ENCODE results near the gene USP20.
A peak's percentile ranks its signal among the peaks of the same experiment; 100 is the strongest.
"Not testable (repeated sequence)": the region's sequence is repeated elsewhere in the genome, so short reads cannot be mapped to it uniquely, and the experiment has no call there.

Gene USP20

DNA sequence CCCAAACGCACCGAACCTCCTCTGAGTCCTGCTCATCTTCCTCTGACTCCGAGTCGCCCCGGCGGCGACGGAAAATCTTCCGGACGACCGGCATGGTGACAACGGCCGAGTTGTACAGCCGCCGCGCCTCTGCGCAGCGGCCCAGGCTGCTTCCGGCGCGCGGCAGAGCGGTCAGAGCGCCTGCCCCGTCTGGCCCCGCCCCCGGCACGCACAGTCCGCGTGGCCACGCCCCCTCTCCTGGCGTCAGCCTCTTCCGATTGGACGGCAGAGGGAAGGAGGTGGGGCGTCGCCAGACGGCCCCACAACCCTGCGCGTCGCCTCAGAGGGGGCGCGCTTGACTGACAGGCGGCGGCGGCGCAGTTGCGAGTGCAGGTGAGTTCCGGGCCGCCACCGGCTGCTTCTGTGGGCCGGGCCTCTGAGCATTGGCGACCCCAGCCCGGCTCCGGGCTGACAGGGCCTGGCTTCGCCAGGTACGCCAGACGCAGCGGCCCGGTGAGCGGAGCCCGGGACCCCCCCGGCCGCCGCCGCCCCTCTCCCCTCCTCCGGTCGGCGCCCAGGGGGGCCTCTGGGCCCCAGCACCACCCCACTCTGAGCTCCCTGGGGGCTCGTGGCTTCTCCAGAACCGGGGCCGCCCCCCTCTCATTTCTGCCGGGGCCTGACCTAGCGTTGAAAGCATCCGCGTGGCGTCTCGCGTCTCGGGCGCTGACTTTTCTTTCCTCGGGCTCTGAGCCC lies at the start of gene USP20, which contains the start of gene C9orf78:
USP20 (plus strand) TSS at position 331 of the 732 bp plus-strand sequence. CDS start 17,098 bp downstream, outside the sequence.
C9orf78 (minus strand) TSS at position 148 of the 732 bp plus-strand sequence; CDS start at position 94, 54 bp downstream.
- peak; percentile 95 for DNase-seq

DNA sequence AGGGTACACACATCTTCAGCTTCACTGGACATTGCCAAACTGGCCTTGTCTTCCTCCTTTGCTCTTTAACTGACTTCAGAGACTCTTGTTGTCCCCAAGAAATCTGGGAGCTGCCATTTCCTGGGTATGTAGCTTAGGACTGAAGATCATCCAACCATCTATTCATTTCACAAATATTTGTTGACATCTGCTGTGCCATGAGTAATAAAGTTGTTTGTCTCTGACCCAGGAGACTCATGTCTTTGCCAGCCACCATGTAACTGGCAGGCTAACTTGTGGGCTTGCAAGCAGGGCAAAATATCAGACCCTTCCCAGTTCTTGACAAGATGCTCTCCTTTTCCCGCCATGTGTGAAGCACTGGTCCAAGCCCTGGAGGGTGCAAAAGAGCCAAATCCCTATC lies 49.4 kb upstream of the USP20 start:
- DNase-seq = no peak

GRCh38 chr9:129786481-129786880 lies 48.8 kb upstream of the USP20 start:
- no peak for DNase-seq

DNA sequence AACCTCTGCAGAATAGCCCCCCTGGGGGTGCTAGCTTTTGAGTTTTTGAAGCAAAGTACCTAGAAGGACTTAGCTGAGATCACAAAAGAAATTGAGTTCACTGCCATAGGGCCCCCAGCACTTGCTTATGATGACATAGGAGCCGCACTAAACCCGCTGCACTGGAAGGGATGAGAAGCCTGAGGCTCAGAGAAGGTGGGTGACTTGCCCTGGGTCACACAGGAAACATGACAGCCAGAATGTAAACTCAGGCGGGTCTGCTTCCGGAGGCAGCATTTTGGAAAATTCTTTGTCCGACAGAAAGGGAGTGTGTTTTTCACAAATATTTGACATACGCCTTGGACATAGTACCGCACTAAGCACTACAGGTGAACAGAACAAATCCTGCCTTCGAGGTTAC lies 40.7 kb upstream of the USP20 start:
- DNase-seq = no peak

DNA sequence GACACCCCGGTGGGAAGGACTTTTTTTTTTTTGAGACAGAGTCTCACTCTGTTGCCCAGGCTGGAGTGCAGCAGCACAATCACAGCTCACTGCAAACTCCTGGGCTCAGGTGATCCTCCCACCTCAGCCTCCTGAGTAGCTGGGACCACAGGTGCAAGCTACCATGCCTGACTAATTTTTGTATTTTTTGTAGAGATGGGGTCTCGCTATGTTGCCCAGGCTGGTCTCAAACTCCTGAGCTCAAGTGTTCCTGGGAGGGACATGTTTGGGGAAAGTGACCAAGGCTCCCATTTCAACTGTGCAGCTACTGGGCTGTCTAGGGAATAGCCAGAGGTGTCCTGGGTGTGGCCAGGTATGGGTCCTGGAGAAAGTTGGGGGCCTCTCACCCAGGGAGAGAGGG lies 39.2 kb upstream of the USP20 start:
- not testable (repeated sequence) for DNase-seq

- no peak for DNase-seq
Observed at GRCh38 chr9:129798973-129799372, 36.3 kb upstream of the USP20 start.

DNA sequence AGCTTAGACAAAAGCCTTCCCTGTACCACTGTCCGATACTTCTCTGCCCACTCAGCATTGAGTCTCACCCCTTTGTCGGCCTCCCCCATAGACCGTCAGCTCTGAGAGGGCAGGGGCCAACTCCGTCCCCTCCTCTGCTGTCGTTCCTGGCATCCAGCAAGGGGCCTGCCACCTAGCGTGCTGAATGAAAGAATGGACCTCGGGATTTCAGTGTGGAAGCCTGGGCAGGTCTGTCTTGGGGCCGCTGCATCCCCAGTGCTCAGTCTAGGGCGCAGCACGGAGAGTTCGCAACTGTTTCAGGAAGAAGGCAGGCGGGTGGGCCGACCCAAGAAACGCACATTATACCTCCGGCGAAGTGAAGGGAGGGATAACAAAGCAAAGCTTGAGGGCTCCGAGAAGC lies 33.8 kb upstream of the USP20 start:
- DNase-seq = no peak

GRCh38 chr9:129802833-129803675 lies 32.2 kb upstream of the USP20 start, which contains the start of gene TOR1B:
TSS of gene TOR1B (plus strand) at chr9:129803184. CDS start at chr9:129803213, 29 bp downstream.
- peak; percentile 92 for DNase-seq

- no peak for DNase-seq
Observed at GRCh38 chr9:129803676-129804060, 31.6 kb upstream of the USP20 start.

GRCh38 chr9:129806061-129806460 lies 29.2 kb upstream of the USP20 start:
- DNase-seq = no peak

DNA sequence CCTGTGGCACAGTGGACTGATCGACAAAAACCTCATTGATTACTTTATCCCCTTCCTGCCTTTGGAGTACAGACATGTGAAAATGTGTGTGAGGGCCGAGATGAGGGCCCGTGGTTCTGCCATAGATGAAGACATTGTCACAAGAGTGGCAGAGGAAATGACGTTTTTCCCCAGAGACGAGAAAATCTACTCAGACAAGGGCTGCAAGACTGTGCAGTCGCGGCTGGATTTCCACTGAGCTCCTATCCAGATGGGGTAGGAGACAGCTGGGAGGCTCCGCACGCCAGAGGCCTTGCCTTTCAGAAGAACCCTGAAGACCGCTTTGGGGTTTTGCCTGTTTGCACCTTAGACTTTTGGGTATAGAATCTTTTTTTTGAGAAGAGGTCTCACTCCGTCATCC lies 25.9 kb upstream of the USP20 start:
- no peak for DNase-seq

DNA sequence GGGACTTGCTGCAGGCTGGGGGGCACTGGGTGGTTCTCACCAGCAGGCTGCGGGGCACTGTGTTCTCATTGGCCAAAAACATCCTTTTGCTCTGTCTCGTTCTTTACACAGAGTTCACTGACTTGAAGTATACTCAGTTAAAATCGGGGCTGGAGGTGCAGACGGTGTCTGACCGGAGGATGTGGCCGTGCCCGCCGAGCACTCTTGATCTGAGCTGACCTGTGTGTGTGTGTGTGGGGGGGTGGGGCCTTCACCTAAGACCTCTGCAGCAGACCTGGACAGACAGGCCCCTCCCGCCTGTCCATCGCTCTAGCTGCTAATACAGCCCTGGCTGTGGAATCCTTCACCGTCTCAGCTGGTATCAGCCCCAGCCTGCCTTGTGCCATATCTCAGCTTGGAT lies 25.1 kb upstream of the USP20 start:
- DNase-seq = no peak

GRCh38 chr9:129810788-129811187 lies 24.5 kb upstream of the USP20 start:
- no peak for DNase-seq

GRCh38 chr9:129811967-129812363 lies 23.3 kb upstream of the USP20 start:
- no peak for DNase-seq

- DNase-seq = no peak
Observed at GRCh38 chr9:129812385-129812784, 22.9 kb upstream of the USP20 start.

- no peak for DNase-seq
Observed at GRCh38 chr9:129813661-129814060, 21.6 kb upstream of the USP20 start.

DNA sequence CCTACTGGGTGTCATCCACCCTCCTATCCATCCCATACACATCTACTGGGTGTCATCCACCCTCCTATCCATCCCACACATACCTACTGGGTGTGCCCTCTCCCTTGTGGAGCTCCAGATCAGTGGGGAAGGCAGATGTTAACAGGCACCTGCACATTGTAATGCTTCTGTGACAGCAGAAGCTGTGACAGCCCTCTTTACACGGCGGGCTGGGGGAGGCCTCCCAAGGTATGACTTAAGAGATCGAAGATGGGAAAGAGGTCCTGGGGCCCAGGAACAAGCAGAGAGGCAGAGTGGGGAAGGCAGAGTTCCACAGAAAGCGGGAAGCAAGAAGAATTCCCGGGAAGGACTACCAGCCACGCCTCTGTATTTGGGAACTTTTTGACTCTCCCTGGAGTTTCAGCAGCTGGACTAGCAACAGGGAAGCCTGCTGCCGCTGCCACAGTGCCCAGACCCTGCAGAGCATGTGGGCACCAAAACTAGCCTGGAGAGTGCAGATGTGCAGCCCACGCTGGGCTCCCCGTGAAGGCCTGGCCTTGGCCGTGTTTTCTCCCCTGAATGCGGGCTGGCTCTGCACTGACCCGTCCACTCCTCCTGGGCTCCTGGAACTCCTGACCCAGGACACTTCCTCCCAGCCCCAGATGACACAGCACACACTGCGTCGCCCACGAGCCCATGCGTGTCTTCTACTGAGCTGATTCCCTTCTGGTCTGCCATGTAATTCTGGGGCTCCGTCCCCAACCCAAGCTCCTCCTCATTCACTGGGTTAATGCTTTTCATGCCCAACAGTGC lies 20.6 kb upstream of the USP20 start:
- no peak for DNase-seq

- no peak for DNase-seq
Observed at GRCh38 chr9:129815278-129815677, 20.0 kb upstream of the USP20 start.

DNA sequence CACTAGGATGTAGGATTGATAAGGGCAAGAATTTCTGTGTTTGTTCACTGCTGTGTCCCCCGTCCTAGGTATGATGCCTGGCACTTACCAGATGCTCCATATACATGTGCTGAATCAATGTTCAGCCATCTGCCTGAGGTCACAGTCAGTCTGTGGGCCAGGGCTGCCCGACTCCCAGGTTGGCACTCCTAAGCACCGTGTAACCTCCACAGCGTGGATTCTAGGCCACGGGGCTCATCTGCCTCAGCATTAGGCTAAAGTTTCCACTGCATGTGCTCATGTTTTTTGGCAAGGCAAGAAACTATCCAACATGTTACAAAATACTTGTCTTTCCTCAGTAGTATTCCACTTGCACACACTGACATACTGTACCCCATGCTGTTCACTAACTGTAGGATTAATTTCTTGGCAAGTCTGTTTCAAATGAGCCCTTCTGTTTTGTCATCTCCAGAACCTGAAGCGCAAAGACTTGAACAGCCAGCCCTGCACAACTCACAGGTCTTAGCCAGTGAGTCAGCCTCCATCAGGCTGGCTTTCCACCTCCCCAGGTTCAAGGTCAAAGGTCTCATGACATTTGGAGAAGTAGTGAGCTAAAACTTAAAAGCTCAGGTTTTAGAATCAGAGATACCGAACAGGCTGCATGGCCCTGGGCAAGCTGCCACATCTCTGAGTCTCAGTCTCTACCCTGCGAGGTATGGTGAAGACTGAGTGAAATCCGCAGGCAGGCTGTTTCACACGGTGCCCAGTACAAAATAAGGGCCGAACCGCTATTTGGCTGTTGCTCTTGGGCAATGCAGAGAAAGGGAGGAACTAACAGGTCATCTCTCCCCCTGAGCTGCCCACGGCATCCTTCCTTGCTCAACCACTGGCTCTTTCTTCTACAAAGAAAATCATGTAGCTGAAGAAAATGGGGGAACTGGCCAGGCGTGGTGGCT lies 18.5 kb upstream of the USP20 start:
- DNase-seq = no peak

DNA sequence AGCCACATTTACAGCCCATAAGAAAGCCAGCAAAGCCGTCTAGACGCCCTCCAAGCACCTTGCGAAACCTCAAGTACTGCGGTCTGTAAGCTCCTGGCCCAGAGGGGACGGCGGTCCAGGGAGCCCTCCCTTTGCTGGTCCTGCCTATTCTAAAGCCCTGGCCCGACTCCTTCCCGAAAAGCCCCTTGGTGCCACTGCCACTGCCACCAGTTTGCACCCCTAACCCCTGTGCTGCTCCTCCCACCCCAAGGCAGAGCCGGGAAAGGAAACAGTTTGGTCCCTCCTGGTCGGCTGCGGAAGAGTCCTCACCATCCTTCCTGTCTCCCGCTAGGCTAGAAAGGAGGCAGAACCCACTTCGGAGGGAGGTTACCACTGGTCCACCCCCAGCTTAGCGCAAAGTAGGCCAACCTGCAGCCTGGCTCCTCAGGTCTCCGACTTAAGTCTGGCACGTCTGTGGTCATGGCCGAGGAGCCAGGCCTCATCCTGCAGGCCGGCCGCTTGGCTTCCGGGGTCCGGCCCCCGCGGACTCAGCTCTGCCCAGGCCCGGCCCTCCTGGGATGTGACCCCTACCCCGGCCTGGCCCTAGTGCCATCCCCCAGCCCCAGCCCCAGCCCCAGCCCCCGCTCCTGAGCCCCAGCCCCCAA lies 12.2 kb upstream of the USP20 start:
- no peak for DNase-seq

GRCh38 chr9:129823542-129823934 lies 11.7 kb upstream of the USP20 start:
- DNase-seq = no peak
